ENCODE measurements around the gene NCKAP1.

DNA sequence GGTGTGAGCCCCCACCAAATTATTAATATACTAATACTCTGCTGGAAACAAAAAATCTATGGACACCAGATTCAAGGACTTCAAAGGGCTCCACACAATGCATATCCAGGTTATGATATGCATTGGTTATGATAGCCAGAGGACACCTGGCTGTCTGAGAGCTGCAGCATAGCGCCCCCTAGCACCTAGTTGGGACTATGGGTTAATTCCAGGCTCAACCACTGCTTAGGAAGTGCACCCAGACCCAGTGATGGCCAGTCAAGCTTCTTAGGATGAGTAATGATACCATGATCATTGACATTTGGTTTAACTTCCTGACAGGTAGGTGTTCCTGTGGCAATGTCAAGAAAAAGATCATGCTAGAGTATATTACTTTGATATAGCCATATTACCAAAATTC lies 168.0 kb downstream of the NCKAP1 start:
- TF ChIP-seq, protein P1, sequence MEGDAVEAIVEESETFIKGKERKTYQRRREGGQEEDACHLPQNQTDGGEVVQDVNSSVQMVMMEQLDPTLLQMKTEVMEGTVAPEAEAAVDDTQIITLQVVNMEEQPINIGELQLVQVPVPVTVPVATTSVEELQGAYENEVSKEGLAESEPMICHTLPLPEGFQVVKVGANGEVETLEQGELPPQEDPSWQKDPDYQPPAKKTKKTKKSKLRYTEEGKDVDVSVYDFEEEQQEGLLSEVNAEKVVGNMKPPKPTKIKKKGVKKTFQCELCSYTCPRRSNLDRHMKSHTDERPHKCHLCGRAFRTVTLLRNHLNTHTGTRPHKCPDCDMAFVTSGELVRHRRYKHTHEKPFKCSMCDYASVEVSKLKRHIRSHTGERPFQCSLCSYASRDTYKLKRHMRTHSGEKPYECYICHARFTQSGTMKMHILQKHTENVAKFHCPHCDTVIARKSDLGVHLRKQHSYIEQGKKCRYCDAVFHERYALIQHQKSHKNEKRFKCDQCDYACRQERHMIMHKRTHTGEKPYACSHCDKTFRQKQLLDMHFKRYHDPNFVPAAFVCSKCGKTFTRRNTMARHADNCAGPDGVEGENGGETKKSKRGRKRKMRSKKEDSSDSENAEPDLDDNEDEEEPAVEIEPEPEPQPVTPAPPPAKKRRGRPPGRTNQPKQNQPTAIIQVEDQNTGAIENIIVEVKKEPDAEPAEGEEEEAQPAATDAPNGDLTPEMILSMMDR (IDR thresholded peaks at IDR 0.05): no peak
- no peak for TF ChIP-seq POLR2A (IDR thresholded peaks at IDR 0.05)
